NCI-H2029 (cell line): ENCODE results near the gene SDSL.

Source experiments
- DNase-seq: peaks from one replicate; lab custom pipeline; 2025; lab: John Stamatoyannopoulos, UW

SDSL gene

GRCh38 chr12:113449299-113449698 lies 27.1 kb downstream of the SDSL start:
- DNase-seq = no peak

- no peak for DNase-seq
Observed at GRCh38 chr12:113449839-113450238, 27.7 kb downstream of the SDSL start.

GRCh38 chr12:113452458-113452857 lies 30.3 kb downstream of the SDSL start:
- no peak for DNase-seq

- no peak for DNase-seq
Observed at GRCh38 chr12:113453330-113453729, 31.1 kb downstream of the SDSL start.

DNA sequence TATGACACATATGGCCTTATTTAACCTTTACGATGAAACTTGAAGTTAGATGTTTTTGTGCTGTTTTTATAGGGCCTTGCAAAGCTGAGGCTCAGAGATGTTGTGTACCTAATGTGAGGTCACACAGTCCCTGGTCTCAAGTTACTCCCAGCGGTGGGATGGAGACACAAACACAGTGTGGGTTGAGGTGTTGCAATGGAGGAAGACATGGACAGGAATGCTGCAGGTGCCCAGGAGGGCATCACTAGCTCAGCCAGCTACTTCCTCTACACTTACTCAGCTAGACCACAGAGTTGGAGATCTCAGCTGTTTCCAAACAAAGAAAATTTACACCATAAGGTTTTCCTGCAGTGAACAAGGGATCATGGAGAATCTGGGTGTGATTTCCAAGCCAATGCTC lies 34.0 kb downstream of the SDSL start:
- no peak for DNase-seq

GRCh38 chr12:113456761-113457160 lies 34.6 kb downstream of the SDSL start:
- peak; percentile 46 for DNase-seq

- no peak for DNase-seq
Observed at GRCh38 chr12:113457185-113457584, 35.0 kb downstream of the SDSL start.

GRCh38 chr12:113457710-113458109 lies 35.5 kb downstream of the SDSL start:
- DNase-seq = no peak

- no peak for DNase-seq
Observed at GRCh38 chr12:113459981-113460380, 37.8 kb downstream of the SDSL start.

GRCh38 chr12:113461666-113462065 lies 39.5 kb downstream of the SDSL start:
- peak; percentile 16 for DNase-seq

GRCh38 chr12:113462117-113462774 lies 40.1 kb downstream of the SDSL start:
- DNase-seq = peak; percentile 68

- DNase-seq = no peak
Observed at GRCh38 chr12:113462998-113463745, 41.0 kb downstream of the SDSL start.

DNA sequence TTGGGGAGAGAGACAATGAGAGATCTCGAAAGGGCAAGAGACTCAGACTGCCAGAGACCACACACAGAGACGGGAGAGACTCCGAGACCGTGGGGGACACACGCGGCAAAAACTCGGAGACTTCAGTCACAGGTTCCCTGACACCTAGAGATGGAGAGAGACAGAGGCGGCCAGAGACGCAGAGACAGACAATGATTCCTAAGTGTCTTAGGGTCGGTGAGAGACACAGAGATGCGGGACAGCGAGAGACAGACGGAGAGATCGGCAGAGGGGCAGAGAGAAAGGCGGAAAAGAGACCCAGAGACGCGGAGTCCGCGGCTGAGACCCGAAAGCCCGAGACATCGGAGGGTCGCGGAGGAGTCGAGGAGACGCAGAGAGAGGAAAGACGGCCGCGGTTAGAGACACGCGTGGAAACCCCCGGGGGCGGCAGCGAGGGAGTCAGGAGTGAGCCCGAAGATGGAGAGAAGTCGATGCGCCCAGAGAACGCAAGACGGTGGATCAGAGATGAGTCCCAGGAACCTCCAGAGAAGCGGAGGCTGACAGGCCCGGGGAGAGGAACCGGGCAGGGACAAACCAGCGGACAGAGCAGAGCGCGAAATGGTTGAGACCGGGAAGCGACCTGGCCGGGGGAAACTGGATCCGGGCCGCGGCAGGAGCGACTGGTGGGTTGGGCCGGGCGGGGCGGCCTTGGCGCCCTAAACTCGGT lies 41.7 kb downstream of the SDSL start:
- DNase-seq = no peak

DNA sequence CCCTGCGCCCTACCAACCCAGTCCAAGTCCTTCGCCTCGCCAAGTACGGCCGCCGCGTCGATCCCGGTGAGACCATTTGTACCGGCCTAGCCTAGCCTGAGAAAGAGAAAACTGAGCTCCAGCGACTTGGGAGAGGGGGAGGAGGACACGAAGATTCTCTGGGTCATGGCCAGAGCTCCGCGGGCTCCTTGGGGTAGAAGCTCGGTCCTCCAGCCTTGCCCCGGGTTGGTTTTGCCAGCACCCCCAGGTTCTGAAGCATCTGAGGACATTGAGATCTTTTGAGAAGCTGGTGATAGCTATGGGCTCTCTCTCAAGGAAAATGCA lies 42.2 kb downstream of the SDSL start:
- DNase-seq = no peak

- no peak for DNase-seq
Observed at GRCh38 chr12:113464852-113465719, 42.9 kb downstream of the SDSL start.

DNA sequence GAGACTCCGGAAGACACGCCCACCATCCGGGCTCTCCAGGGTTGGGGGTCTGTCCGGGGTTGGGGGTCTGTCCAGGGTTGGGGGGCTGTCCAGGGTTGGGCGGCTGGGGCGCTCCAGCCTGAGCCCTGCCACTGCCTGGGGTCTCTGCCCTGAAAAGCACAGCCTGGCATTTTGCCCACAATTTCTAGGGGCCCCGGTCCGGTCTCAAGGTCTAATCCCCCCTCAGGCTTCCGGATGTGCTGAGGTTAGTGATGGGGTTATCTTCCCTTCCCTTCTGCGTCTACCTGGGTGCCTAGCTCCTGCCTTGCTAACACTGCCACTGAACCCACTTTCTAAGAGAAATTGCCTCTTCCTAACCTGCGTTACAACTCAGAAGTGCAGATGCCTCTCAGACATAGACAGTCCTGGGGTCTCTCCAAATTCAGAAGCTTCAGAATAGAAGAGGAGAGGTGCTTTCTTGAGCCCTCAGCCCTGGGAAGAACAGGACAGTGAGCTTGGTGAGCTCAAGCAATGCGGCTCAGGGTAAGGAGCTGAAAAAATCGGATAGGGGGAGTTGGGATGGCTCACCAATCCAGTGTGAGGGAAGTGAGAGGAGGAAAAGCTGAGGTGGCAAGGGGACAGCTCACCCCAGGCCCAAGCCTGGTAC lies 43.8 kb downstream of the SDSL start:
- no peak for DNase-seq

- DNase-seq = peak; percentile 29
Observed at GRCh38 chr12:113466454-113467141, 44.4 kb downstream of the SDSL start.

DNA sequence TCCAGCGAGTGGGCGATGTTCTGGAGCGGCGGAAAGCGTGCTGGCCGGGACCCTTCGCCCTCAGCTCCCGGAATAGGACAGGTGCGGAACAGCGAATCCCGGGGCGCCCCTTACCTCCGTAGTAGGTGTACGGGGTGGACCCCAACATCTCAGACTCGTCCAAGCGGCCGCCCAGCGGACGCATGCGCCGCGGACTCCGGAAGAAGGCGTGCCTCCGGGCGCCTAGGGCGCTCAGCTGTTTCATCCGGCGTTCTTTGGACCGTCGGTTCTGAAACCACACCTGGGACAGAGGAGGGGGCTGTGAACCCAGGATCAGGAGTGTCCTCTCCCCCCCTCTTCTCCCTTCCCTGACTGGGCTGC lies 44.9 kb downstream of the SDSL start:
- no peak for DNase-seq

GRCh38 chr12:113467502-113468364 lies 45.6 kb downstream of the SDSL start:
- no peak for DNase-seq
